HepG2 (cell line): Measurements from ENCODE around the gene CES2. TPM values are rescaled to one million over a fixed set of nuclear protein-coding genes. Genes with fewer than 3 reads are reported as not detected.

Experiments used
- CEBPB ChIP-seq: IDR thresholded peaks from 2 replicates; pipeline ENCODE4 v1.6.1; 2011; ENCODE audit warnings: low read depth, low read length, improper control_type of control experiment, borderline replicate concordance
- CREB1 ChIP-seq, 2 experiments: fragments of 450-650 bp in 1 of 2; IDR thresholded peaks; 2 replicates each; pipeline ENCODE4 v1.6.1; 2016 to 2017; ENCODE audit warnings: control low read depth in 1 of 2, mild to moderate bottlenecking in 1 of 2, missing compliant biosample characterization in 1 of 2, missing genetic modification characterization in 1 of 2
- MED1 ChIP-seq: sonication (generic); formaldehyde crosslinking; IDR thresholded peaks from 2 replicates; pipeline ENCODE4 v1.4.0; 2020; ENCODE audit warnings: missing genetic modification reagents
- MYNN ChIP-seq: sonication (generic); formaldehyde crosslinking; IDR thresholded peaks from 2 replicates; pipeline ENCODE4 v1.4.0; 2020; ENCODE audit warnings: mild to moderate bottlenecking, low read depth, missing genetic modification reagents
- NR2F1 ChIP-seq, 2 experiments: fragments of 450-650 bp in 1 of 2; formaldehyde crosslinking in 1 of 2; IDR thresholded peaks; 2 replicates each; pipeline versions ENCODE4 v1.5.0 to v1.6.1; 2016 to 2020; ENCODE audit warnings: mild to moderate bottlenecking in 1 of 2, missing compliant biosample characterization in 1 of 2, missing genetic modification reagents in 1 of 2, moderate library complexity in 1 of 2
- PAF1 ChIP-seq: IDR thresholded peaks from 2 replicates; pipeline ENCODE4 v1.6.1; 2016; ENCODE audit warnings: missing genetic modification reagents, missing compliant biosample characterization
- PRPF4 ChIP-seq: fragments of 200-400 bp; formaldehyde crosslinking; IDR thresholded peaks from 2 replicates; pipeline ENCODE4 v1.6.1; 2016; ENCODE audit warnings: low read length, low read depth; ENCODE audit not compliant: poor library complexity, severe bottlenecking
- SATB2 ChIP-seq: sonication (generic); formaldehyde crosslinking; IDR thresholded peaks from 2 replicates; pipeline ENCODE4 v1.5.0; 2020; ENCODE audit warnings: missing genetic modification reagents
- SMAD1 ChIP-seq: sonication (generic); formaldehyde crosslinking; IDR thresholded peaks from 2 replicates; pipeline ENCODE4 v1.4.0; 2020; ENCODE audit warnings: missing genetic modification reagents, low read depth, mild to moderate bottlenecking, borderline replicate concordance
- SMYD3 ChIP-seq: sonication (generic); formaldehyde crosslinking; IDR thresholded peaks from 2 replicates; pipeline ENCODE4 v1.8.1; 2023; ENCODE audit warnings: mild to moderate bottlenecking, missing genetic modification reagents
- TFAP4 ChIP-seq: sonication (generic); IDR thresholded peaks from 2 replicates; pipeline ENCODE4 v1.6.1; 2016; ENCODE audit warnings: low read depth, borderline replicate concordance
- TFDP1 ChIP-seq: IDR thresholded peaks from 2 replicates; pipeline ENCODE4 v1.6.1; 2016; ENCODE audit warnings: missing compliant biosample characterization, missing genetic modification reagents, borderline replicate concordance
- XRCC5 ChIP-seq: fragments of 200-400 bp; formaldehyde crosslinking; optimal IDR thresholded peaks from 2 replicates; pipeline ENCODE3; 2017; ENCODE audit warnings: mild to moderate bottlenecking, low read length
- ZNF264 ChIP-seq: sonication (generic); formaldehyde crosslinking; IDR thresholded peaks from 2 replicates; pipeline ENCODE4 v1.4.0; 2020; ENCODE audit warnings: missing genetic modification reagents
- ZNF382 ChIP-seq: sonication (generic); formaldehyde crosslinking; IDR thresholded peaks from 2 replicates; pipeline ENCODE4 v1.5.0; 2020; ENCODE audit warnings: missing genetic modification reagents, mild to moderate bottlenecking, borderline replicate concordance
- ZNF414 ChIP-seq: sonication (generic); formaldehyde crosslinking; IDR thresholded peaks from 2 replicates; pipeline ENCODE4 v1.5.0; 2020; ENCODE audit warnings: missing genetic modification reagents
- ZNF501 ChIP-seq: sonication (generic); formaldehyde crosslinking; IDR thresholded peaks from 2 replicates; pipeline ENCODE4 v1.5.1; 2020; ENCODE audit warnings: mild to moderate bottlenecking, moderate library complexity, missing genetic modification reagents
- polyA plus RNA-seq, 8 experiments: library from polyadenylated mRNA; depleted of rRNA in 3 of 8; stranded (reverse) in 7 of 8; unstranded in 1 of 8; fragments of >200 nt; fragmentation: Illumina TruSeq in 4 of 8; extraction: Trizol in 4 of 8; gene quantifications; 2 replicates each; pipeline versions ENCODE4 v1.2.1 to v1.2.3, GENCODE V29; 2011 to 2016; ENCODE audit warnings: low read depth in 4 of 8, missing spikeins in 1 of 8, mixed read lengths in 1 of 8; ENCODE audit not compliant: insufficient read depth in 1 of 8
- total RNA-seq, 5 experiments: library from RNA; depleted of rRNA; stranded (reverse); fragments of >200 nt; fragmentation: Illumina TruSeq; extraction: Trizol; gene quantifications; 2 replicates each; pipeline ENCODE4 v1.2.3, GENCODE V29; 2016; ENCODE audit warnings: low read depth in 1 of 5

The CES2 gene
- total and polyA plus RNA-seq, 2 of the 13 experiments (the other 11 are each of a cell fraction or from before 2014, with no cell fraction given), result 50.6 to 63.8 TPM

- TF ChIP-seq CREB1 (IDR thresholded peaks at IDR 0.05) (peak; percentile 73), CREB1 (CRISPR knock-in tag; IDR thresholded peaks at IDR 0.05) (no peak), TFAP4 (peak; percentile 19; the same call in 1 of the 2 replicates), CEBPB (peak; percentile 84), XRCC5 (peak; percentile 25), PRPF4 (no peak), PAF1 (CRISPR knock-in tag) (no peak), NR2F1 (CRISPR knock-in tag; IDR thresholded peaks at IDR 0.05) (no peak), SMYD3 (no peak), ZNF382 (CRISPR knock-in tag) (no peak), ZNF501 (CRISPR knock-in tag) (0 out of 2 replicates have a peak, but pooled peaks have one; percentile 46), MYNN (CRISPR knock-in tag) (no peak), SMAD1 (no peak), MED1 (no peak), ZNF414 (CRISPR knock-in tag) (no peak), SATB2 (no peak), ZNF264 (CRISPR knock-in tag) (no peak), TFDP1 (CRISPR knock-in tag) (no peak)
These were observed 5.1 kb upstream of the CES2 start (continued) for GRCh38 chr16:66930189-66930588.
